Prostate gland (tissue), 2 donors: Measurements from ENCODE around the gene GRB10. TPM values are rescaled to one million over a fixed set of nuclear protein-coding genes. Genes with fewer than 3 reads are reported as not detected.

Experiments used
- DNase-seq: peaks from one replicate; pipeline ENCODE4 v3.0.0-alpha.2; 2019; ENCODE audit warnings: low spot score
- H3K27ac ChIP-seq, 2 donors: fragments of 200-600 bp; sonication (generic); 2 replicates each; pipeline ENCODE4 v1.5.1; 2017 to 2019
- H3K27me3 ChIP-seq: fragments of 200-600 bp; sonication (generic); replicated peaks from 2 replicates; pipeline ENCODE4 v1.5.1; 2019; ENCODE audit not compliant: insufficient read depth
- H3K36me3 ChIP-seq, 2 donors: fragments of 200-600 bp; sonication (generic); 1 replicate in 1 of 2; 2 replicates in 1 of 2; pipeline versions ENCODE4 v1.5.1 to v1.8.1; 2017 to 2019
- H3K4me1 ChIP-seq: fragments of 200-600 bp; sonication (generic); replicated peaks from 2 replicates; pipeline ENCODE4 v1.5.1; 2019
- H3K4me3 ChIP-seq, 2 donors: fragments of 200-600 bp; sonication (generic); 2 replicates each; pipeline ENCODE4 v1.5.1; 2017 to 2019
- H3K9me3 ChIP-seq: fragments of 200-600 bp; sonication (generic); 2 replicates; pipeline ENCODE4 v1.5.1; 2017
- CTCF ChIP-seq, 4 experiments: fragments of 200-600 bp in 2 of 4; fragments of 450-650 bp in 2 of 4; sonication (generic) in 2 of 4; IDR thresholded peaks; 1 replicate in 3 of 4; 2 replicates in 1 of 4; pipeline ENCODE4 v1.5.1; 2016 to 2019; ENCODE audit warnings: antibody characterized with exemption in 4 of 4, mild to moderate bottlenecking in 2 of 4, moderate library complexity in 2 of 4
- POLR2A ChIP-seq: fragments of 450-650 bp; IDR thresholded peaks from one replicate; pipeline ENCODE4 v1.6.1; 2016; ENCODE audit warnings: antibody characterized with exemption, mild to moderate bottlenecking
- POLR2AphosphoS5 ChIP-seq: sonication (generic); formaldehyde crosslinking; IDR thresholded peaks from one replicate; pipeline ENCODE4 v1.6.1; 2017; ENCODE audit warnings: antibody characterized with exemption
- WGBS: methylation state at CpG from one replicate; pipeline ENCODE4 v1.1.5; 2018; 5-methylcytosine and 5-hydroxymethylcytosine counted together
- intact Hi-C: fragments of 100-400 bp; cut with DNase I; formaldehyde crosslinking; loops from one replicate; pipeline ENCODE4 v1.14.2; 2022
- total RNA-seq, 2 donors: library from RNA; depleted of rRNA; stranded (reverse); fragments of >200 nt; gene quantifications; one replicate each; pipeline ENCODE4 v1.1.0, GENCODE V29; 2016

The GRB10 gene
- total RNA-seq, 2 donors from 2014 or later, result 54.3 to 63.1 TPM

- Histone ChIP-seq H3K27ac (no peak overlapping the region), H3K27me3 (no peaks in the 10 kb centered on the region), H3K4me3 (no peak overlapping the region), H3K36me3 (no peaks in the 10 kb centered on the region), H3K9me3 (no peaks in the 10 kb centered on the region), H3K4me1 (no peaks in the 10 kb centered on the region)
- TF ChIP-seq POLR2A, result no peak
- no peak for TF ChIP-seq CTCF (IDR thresholded peaks at IDR 0.05)
- TF ChIP-seq POLR2AphosphoS5, result no peak
- intact Hi-C loops, result no loop called here
- WGBS, result 93% methylated on average over 7 of the region's 7 CpGs
- DNase-seq, result no peak
These were observed 222.8 kb downstream of the GRB10 start for GRCh38 chr7:50559881-50560280.

- intact Hi-C loops, result no loop called here
- WGBS, result 65% methylated on average over 5 of the region's 5 CpGs
These were observed 224.2 kb downstream of the GRB10 start for GRCh38 chr7:50558294-50559053.

GRCh38 chr7:50557099-50557498 lies 225.6 kb downstream of the GRB10 start:
- H3K4me1 ChIP-seq, result no peaks in the 10 kb centered on the region

More at GRCh38 chr7:50558294-50559053, 224.2 kb downstream of the GRB10 start:
- Histone ChIP-seq H3K27me3 (no peaks in the 10 kb centered on the region), H3K9me3 (no peaks in the 10 kb centered on the region), H3K4me3 (no peak overlapping the region), H3K27ac (no peak overlapping the region), H3K4me1 (no peaks in the 10 kb centered on the region), H3K36me3 (no peaks in the 10 kb centered on the region)
- TF ChIP-seq POLR2AphosphoS5 (no peak), POLR2A (no peak)
- no peak for DNase-seq

GRCh38 chr7:50556247-50556991 lies 226.3 kb downstream of the GRB10 start:
- no peak for DNase-seq
- no peaks in the 10 kb centered on the region for H3K36me3 ChIP-seq
- no peak overlapping the region for H3K4me3 ChIP-seq
- TF ChIP-seq POLR2AphosphoS5 (no peak), POLR2A (no peak), CTCF (IDR thresholded peaks at IDR 0.05) (no peak)
- H3K27ac ChIP-seq, result no peak overlapping the region
- intact Hi-C loops, result no loop called here
- no peaks in the 10 kb centered on the region for H3K9me3 ChIP-seq
- H3K4me1 ChIP-seq, result no peaks in the 10 kb centered on the region
- 50% methylated on average over 8 of the region's 8 CpGs for WGBS
- no peaks in the 10 kb centered on the region for H3K27me3 ChIP-seq

More at GRCh38 chr7:50557099-50557498, 225.6 kb downstream of the GRB10 start:
- H3K4me3 ChIP-seq, result no peak overlapping the region
- 55% methylated on average over 2 of the region's 2 CpGs for WGBS
- DNase-seq, result no peak
- no peaks in the 10 kb centered on the region for H3K9me3 ChIP-seq
- H3K27ac ChIP-seq, result no peak overlapping the region
- no peaks in the 10 kb centered on the region for H3K27me3 ChIP-seq
- intact Hi-C loops, result no loop called here
- no peak for TF ChIP-seq POLR2A
- no peak for TF ChIP-seq POLR2AphosphoS5
- no peak for TF ChIP-seq CTCF (IDR thresholded peaks at IDR 0.05)
- H3K36me3 ChIP-seq, result no peaks in the 10 kb centered on the region

- 77% methylated on average over 9 of the region's 9 CpGs for WGBS
- TF ChIP-seq POLR2A (no peak), POLR2AphosphoS5 (no peak), CTCF (IDR thresholded peaks at IDR 0.05) (no peak)
- DNase-seq, result no peak
These were observed 227.0 kb downstream of the GRB10 start for GRCh38 chr7:50555594-50556140.

More at GRCh38 chr7:50555594-50556140, 227.0 kb downstream of the GRB10 start:
- intact Hi-C loops, result no loop called here
- H3K9me3 ChIP-seq, result no peaks in the 10 kb centered on the region
- no peak overlapping the region for H3K4me3 ChIP-seq
- H3K27ac ChIP-seq, result no peak overlapping the region
- no peaks in the 10 kb centered on the region for H3K4me1 ChIP-seq
- no peaks in the 10 kb centered on the region for H3K27me3 ChIP-seq
- no peaks in the 10 kb centered on the region for H3K36me3 ChIP-seq
